Hepatocyte (in vitro differentiated cells): ENCODE results near the gene OR2F2. TPM values are rescaled to one million over a fixed set of nuclear protein-coding genes. Genes with fewer than 3 reads are reported as not detected.

ENCODE experiments used
- DNase-seq: peaks from one replicate; pipeline ENCODE4 v3.0.0-alpha.2; 2016; ENCODE audit warnings: low spot score
- H2AFZ ChIP-seq: fragments of 200-600 bp; sonication (generic); 2 replicates; pipeline ENCODE4 v1.6.0; 2016; ENCODE audit warnings: antibody characterized with exemption, mild to moderate bottlenecking
- H3K27ac ChIP-seq: fragments of 200-600 bp; sonication (generic); 2 replicates; pipeline ENCODE4 v1.5.1; 2016; ENCODE audit warnings: mild to moderate bottlenecking
- H3K27me3 ChIP-seq: fragments of 200-600 bp; sonication (generic); 2 replicates; pipeline ENCODE4 v1.6.1; 2016
- H3K36me3 ChIP-seq: fragments of 200-600 bp; sonication (generic); replicated peaks from 2 replicates; pipeline ENCODE4 v1.5.1; 2016; ENCODE audit warnings: low read depth; ENCODE audit not compliant: insufficient read depth
- H3K4me1 ChIP-seq: fragments of 200-600 bp; sonication (generic); 2 replicates; pipeline ENCODE4 v1.5.1; 2016; ENCODE audit warnings: mild to moderate bottlenecking, moderate library complexity; ENCODE audit not compliant: insufficient read depth
- H3K4me2 ChIP-seq: fragments of 200-600 bp; sonication (generic); 2 replicates; pipeline ENCODE4 v1.6.0; 2016
- H3K4me3 ChIP-seq: fragments of 200-600 bp; sonication (generic); 2 replicates; pipeline ENCODE4 v1.5.1; 2016; ENCODE audit warnings: mild to moderate bottlenecking
- H3K79me2 ChIP-seq: fragments of 200-600 bp; sonication (generic); 2 replicates; pipeline ENCODE4 v1.6.0; 2017; ENCODE audit warnings: mild to moderate bottlenecking
- H3K9me2 ChIP-seq: fragments of 200-600 bp; sonication (generic); replicated peaks from 2 replicates; pipeline ENCODE4 v1.6.0; 2017; ENCODE audit warnings: mild to moderate bottlenecking; ENCODE audit not compliant: insufficient read depth
- H3K9me3 ChIP-seq: fragments of 200-600 bp; sonication (generic); 2 replicates; pipeline ENCODE4 v1.5.1; 2016; ENCODE audit warnings: low read depth, mild to moderate bottlenecking
- H4K20me1 ChIP-seq: fragments of 200-600 bp; sonication (generic); 2 replicates; pipeline ENCODE4 v1.6.0; 2016; ENCODE audit warnings: mild to moderate bottlenecking; ENCODE audit not compliant: insufficient read depth, poor library complexity, severe bottlenecking
- CTCF ChIP-seq: fragments of 200-600 bp; sonication (generic); IDR thresholded peaks from 2 replicates; pipeline ENCODE4 v1.5.1; 2016; ENCODE audit warnings: antibody characterized with exemption, mild to moderate bottlenecking; ENCODE audit not compliant: poor library complexity
- EZH2 ChIP-seq: fragments of 200-600 bp; sonication (generic); IDR thresholded peaks from 2 replicates; pipeline ENCODE4 v1.6.1; 2016; ENCODE audit warnings: antibody characterized with exemption, mild to moderate bottlenecking, borderline replicate concordance
- EZH2phosphoT487 ChIP-seq: fragments of 200-600 bp; sonication (generic); IDR thresholded peaks from one replicate; pipeline ENCODE4 v1.6.1; 2018; ENCODE audit warnings: antibody characterized with exemption, mild to moderate bottlenecking, low read depth, moderate library complexity; ENCODE audit not compliant: unreplicated experiment, severe bottlenecking
- WGBS: methylation state at CpG from one replicate; pipeline ENCODE4 v1.1.6; 2016; ENCODE audit warnings: low lambda C conversion rate; ENCODE audit errors: missing lambda C conversion rate; 5-methylcytosine and 5-hydroxymethylcytosine counted together
- polyA plus RNA-seq: library from polyadenylated mRNA; unstranded; fragments of >200 nt; fragmentation: Nextera tagmentation; extraction: Ambion mirVana; gene quantifications from 2 replicates; pipeline ENCODE4 v1.2.1, GENCODE V29; 2016
- total RNA-seq: library from RNA; depleted of rRNA; stranded (reverse); fragments of >200 nt; gene quantifications from 2 replicates; pipeline ENCODE4 v1.2.3, GENCODE V29; 2014

The OR2F2 gene
- total and polyA plus RNA-seq, 2 experiments from 2014 or later: not detected

- Histone ChIP-seq H3K27ac (no peak overlapping the region), H3K4me3 (no peak overlapping the region), H3K79me2 (no peaks in the 10 kb centered on the region), H3K27me3 (no peaks in the 10 kb centered on the region), H3K36me3 (no peaks in the 10 kb centered on the region), H3K4me2 (no peak overlapping the region), H3K9me3 (no peaks in the 10 kb centered on the region), H4K20me1 (no peaks in the 10 kb centered on the region), H3K4me1 (peaks cover 2% of the 10 kb centered on the region), H3K9me2 (no peaks in the 10 kb centered on the region), H2AFZ (no peak overlapping the region)
- WGBS: 84% methylated on average over 3 of the region's 3 CpGs
- DNase-seq: no peak
- TF ChIP-seq EZH2: no peak
- TF ChIP-seq EZH2phosphoT487: no peak
- TF ChIP-seq CTCF: no peak
Observed at GRCh38 chr7:143910473-143911248, 24.4 kb upstream of the OR2F2 start.

- H4K20me1 ChIP-seq: no peaks in the 10 kb centered on the region
- H3K4me2 ChIP-seq: peak overlapping the region; percentile 64
- H3K27ac ChIP-seq: peak overlapping the region; percentile 41
- H3K27me3 ChIP-seq: no peaks in the 10 kb centered on the region
- H3K79me2 ChIP-seq: no peaks in the 10 kb centered on the region
- TF ChIP-seq CTCF (no peak), EZH2 (no peak), EZH2phosphoT487 (no peak)
- 61% methylated on average over 3 of the region's 3 CpGs for WGBS
- no peaks in the 10 kb centered on the region for H3K4me1 ChIP-seq
- H3K9me2 ChIP-seq: no peaks in the 10 kb centered on the region
- no peak for DNase-seq
- H3K9me3 ChIP-seq: no peaks in the 10 kb centered on the region
- no peak overlapping the region for H3K4me3 ChIP-seq
- no peak overlapping the region for H2AFZ ChIP-seq
- no peaks in the 10 kb centered on the region for H3K36me3 ChIP-seq
Observed at GRCh38 chr7:143913945-143914615, 21.0 kb upstream of the OR2F2 start.

GRCh38 chr7:143914938-143915652, 19.9 kb upstream of the OR2F2 start:
- Histone ChIP-seq H3K4me1 (no peaks in the 10 kb centered on the region), H3K36me3 (no peaks in the 10 kb centered on the region)
- 65% methylated on average over 7 of the region's 7 CpGs for WGBS

More at GRCh38 chr7:143914938-143915652, 19.9 kb upstream of the OR2F2 start:
- no peaks in the 10 kb centered on the region for H3K27me3 ChIP-seq
- no peak for DNase-seq
- no peaks in the 10 kb centered on the region for H4K20me1 ChIP-seq
- H3K27ac ChIP-seq: no peak overlapping the region
- H2AFZ ChIP-seq: no peak overlapping the region
- H3K9me3 ChIP-seq: no peaks in the 10 kb centered on the region
- H3K4me3 ChIP-seq: no peak overlapping the region
- no peaks in the 10 kb centered on the region for H3K79me2 ChIP-seq
- H3K4me2 ChIP-seq: no peak overlapping the region
- TF ChIP-seq CTCF (no peak), EZH2phosphoT487 (no peak), EZH2 (no peak)
- H3K9me2 ChIP-seq: no peaks in the 10 kb centered on the region
